Activated T-helper 1 cell treated with anti-CD3 and anti-CD28 coated beads, Interleukin-2, amount 50 U/mL, for 16 hours (primary cell): ENCODE results near the gene ROBO1.
"Not testable (repeated sequence)": the region's sequence is repeated elsewhere in the genome, so short reads cannot be mapped to it uniquely, and the experiment has no call there.

Source experiments
- DNase-seq, 2 donors: peaks; one replicate each; pipeline ENCODE4 v3.0.0-alpha.2; 2020; ENCODE audit warnings: low read depth in 1 of 2, low spot score in 1 of 2

ROBO1 gene

DNA sequence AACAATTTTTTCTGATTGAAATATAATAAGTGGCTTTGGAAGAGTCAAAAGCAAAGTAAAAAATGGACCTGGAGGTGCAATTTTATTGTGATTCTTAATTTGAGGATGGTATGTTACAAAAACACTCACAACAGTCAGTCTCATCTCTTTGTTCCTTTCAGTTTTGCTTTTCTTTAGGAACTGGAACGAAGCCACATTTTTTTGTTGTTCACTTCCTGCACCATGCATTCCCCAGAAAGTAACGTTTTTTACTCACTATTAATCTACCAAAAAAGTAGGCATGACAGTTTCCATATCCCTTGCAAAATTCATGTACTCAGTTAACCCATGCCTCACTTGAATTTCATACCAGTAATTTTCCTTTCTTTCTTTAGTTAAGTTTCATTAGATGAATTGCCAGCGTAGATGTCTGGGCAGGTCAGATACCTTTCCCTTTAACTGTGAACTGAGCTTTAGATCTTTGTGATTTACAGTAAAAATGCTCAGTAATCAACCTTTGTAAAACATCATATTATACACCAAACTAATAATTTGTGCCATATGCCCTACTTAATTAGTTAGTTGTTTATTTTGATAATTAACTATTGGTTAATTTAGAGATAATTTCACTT is 384.3 kb downstream of the ROBO1 start:
- no peak for DNase-seq

- DNase-seq: no peak
Measured at GRCh38 chr3:79380581-79380980, 387.2 kb downstream of the ROBO1 start.

DNA sequence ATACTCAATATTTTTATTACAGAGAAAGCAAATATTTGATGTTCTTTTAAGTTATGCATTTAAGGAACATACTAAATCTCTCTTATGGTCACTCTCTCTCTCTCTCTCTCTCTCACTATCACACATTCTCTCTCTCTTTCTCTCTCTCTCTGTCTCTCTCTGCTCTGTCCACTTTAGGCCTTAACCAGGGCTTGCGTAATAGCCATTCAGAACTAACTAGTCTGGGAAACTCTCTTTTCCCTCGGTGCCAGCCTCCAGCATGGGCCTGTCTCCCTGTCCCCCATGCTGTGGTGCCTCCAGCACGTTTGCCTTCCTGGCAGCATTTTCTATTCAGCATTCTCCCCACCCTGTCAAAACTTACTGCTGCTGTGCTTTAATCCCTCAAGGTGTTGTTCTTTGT is 389.7 kb downstream of the ROBO1 start:
- DNase-seq: no peak

- no peak for DNase-seq
Measured at GRCh38 chr3:79369306-79369705, 398.5 kb downstream of the ROBO1 start.

DNA sequence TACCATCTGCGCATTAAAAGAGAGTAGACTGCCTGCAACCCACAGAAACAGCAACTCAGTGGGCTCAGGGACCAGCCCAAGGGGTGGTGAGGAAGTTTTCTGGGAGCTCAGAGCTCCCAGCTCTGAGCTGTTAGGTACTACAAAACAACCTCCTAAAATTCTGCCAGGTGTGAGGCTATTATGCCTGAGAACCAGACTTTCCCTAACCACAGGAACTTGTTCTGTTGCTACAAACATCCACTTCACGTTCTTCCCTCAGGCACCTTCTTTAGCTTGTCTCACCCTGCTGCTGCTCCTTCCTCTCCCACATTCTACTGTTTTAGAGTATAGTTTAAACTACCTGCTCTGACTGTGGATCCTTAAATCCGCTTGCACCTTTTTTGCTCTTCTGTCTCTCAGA is 399.4 kb downstream of the ROBO1 start:
- no peak for DNase-seq

DNA sequence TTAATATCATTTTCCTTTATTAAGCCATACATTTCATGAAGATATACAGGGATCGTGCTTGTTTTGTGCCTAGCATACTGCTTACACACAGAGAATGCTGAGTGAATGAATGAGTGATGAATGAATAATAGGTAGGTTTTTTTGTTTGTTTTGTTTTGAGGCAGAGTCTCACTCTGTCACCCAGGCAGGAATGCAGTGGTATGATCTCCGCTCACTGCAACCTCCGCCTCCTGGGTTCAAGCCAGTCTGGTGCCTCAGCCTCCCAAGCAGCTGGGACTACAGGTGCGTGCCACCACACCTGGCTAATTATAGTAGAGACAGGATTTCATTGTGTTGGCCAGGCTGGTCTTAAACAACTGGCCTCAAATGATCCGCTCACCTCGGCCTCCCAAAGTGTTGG is 400.0 kb downstream of the ROBO1 start:
- no peak for DNase-seq

GRCh38 chr3:79367066-79367465 is 400.7 kb downstream of the ROBO1 start:
- no peak for DNase-seq

- DNase-seq: no peak
Measured at GRCh38 chr3:79366414-79366813, 401.4 kb downstream of the ROBO1 start.

DNA sequence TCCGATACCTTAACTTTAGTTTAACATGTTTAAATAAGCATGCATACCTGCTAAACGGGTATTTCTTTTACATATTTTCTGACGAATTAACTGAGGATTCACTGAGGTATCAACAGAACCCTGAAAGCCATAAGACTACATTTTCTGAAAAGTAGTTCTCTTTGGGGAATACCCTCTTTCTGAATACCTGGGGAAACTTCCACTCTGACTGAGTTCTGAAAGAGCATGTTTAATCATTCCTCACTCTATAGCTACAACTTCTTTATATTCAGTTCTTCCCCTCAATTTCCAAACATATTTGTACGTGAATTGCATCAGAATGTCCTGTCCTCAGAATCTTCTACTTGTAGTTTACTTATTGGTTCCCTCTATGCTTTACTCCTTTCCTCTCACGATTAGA is 403.0 kb downstream of the ROBO1 start:
- no peak for DNase-seq

DNA sequence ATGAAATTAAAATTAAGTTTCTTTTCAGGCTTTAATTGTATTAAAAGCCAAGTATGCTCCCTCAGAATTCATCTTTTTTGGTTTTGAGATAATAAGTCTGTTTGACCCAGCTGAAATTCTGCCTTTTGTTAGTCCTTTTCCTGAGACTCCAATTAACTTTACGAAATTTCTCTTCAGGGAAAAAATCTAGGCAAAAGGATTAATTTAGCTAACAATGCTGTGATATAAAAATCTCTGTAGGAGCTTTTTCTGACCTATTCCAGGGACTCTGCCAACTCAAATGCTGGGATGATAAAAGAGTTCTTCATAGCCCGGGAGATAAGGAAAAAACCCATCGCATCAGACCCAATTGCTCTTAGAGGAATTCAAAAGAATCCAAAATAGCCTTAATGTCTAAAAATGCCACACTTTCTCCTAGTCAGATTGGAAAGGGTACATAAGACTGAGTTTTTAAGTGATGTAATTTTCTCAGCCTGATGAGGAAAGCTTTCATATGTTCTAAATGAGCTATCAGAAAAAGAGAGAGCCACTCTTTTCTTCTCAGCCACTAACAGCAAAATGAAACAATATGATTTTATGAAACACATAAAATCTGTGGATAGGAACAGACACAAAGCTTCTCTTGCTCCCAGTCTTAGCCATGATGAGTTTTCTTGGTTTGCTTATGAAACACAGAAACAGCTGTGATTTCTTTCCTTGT is 405.1 kb downstream of the ROBO1 start:
- DNase-seq: no peak

GRCh38 chr3:79361748-79362378 is 405.9 kb downstream of the ROBO1 start:
- DNase-seq: no peak

DNA sequence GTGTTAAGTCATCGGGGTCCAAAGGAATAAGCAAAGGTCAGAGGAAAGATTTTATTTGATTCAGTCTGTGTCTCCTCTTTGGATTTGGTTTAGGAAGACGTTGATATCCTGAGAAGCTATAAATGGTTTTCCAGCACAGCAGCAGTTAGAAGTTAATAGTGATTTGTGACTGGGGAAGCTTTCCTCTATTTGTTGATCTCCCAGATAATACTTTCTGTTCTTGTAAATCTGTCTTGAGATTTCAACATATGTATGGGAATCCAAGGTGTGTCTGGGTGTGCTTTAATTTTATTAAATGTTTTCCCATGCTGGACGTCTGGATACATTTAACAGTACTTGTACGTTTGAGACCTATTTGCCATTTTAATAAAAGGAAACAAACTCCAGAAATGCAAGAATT is 409.5 kb downstream of the ROBO1 start:
- no peak for DNase-seq

GRCh38 chr3:79354179-79354688 is 413.6 kb downstream of the ROBO1 start:
- DNase-seq: no peak

DNA sequence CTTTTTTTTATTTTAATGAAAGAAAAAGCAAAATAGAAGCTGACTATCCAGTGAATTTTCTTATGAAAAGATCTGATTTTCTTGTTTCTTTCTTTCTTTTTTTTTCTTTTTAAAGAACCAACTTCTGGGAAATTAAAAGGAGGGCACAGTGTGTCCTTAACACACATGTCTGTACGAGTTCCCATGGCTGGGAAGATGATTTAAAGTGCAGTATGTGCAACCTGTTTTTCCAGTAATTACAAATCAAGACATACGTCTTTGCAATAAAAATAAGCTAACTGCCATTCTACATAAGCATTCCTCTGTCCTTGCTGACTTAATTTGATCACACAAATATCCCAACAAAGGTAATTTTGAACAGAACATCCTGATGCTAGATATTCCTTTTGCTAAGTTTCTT is 416.1 kb downstream of the ROBO1 start:
- DNase-seq: no peak

DNA sequence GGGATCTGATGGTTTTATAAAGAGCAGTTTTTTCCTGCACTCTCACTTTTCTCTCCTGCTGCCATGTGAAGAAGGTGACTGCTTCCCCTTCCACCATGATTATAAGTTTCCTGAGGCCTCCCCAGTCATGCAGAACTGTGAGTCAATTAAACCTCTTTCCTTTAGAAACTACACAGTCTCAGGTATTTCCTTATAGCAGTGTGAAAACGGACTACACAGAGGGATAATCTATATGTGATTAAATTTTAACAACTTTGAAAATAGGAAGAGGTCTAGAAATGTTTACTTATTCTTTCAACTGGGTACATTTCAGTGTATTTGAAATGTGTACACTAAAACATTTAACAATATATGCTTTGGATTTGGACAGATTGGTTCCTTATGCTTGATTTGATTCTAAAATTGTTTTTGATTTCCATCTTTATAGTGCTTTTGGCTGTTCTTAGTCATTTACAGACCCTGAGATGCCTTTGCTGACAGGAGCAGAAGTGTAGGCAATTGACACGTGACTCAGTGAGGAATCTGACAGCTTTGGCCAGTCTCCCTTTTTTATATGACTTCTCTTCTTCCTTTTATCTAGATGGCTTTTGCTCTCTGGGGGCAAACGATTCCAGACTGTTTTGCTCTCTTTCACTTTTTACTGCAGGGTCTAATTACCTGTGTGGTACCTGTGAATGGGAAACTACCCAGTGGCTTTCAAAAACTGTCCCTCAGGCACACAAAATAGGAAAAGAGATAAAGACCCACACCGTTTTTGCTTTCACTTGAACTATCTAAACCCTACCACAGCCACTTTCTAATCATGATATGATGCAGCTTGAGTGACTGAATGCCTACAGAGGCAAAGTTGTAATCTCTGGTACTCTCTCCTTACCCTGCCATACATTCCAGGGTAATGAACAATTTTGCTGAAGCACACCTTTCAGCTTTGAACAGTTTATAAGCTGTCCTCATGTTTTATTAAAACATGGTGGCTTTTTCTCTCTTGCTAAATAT is 422.6 kb downstream of the ROBO1 start:
- no peak for DNase-seq

- no peak for DNase-seq
Measured at GRCh38 chr3:79341961-79342360, 425.8 kb downstream of the ROBO1 start.

DNA sequence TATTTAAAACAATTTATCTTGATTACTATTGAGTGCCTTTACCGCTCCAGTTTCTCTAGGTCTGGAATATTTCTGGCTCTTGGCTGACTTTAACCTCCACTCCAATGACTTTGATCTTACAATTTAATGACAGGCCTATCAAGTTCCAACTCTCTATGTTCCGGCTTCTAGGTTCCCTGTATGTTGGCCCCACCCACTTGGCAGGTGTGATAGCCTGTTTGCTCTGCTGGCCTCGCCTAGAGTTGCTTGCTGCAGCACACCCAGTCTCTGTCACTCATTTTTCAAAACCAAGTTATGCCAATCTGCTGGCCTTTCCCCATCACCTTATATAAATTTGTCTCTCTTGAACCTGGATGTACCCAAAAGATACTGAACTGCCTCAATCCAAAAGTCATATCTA is 428.0 kb downstream of the ROBO1 start:
- DNase-seq: no peak

DNA sequence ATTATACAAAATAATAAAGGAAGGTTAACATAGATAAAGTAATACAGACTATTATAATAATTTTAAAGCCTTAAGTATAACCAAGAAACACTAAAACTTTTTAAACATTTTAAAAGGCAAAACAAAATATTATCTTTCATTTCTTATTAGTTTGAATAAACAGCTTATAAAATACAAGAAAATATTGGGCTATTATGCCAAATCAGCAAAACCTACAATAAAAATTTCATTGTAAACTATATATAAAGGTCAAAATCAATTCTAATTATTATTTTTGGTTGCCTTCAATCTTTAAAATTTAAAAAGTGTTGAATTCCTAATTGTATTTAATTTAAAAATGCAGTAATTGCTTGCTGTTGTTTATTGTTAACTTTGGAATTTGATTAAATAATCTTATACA is 430.0 kb downstream of the ROBO1 start:
- no peak for DNase-seq

DNA sequence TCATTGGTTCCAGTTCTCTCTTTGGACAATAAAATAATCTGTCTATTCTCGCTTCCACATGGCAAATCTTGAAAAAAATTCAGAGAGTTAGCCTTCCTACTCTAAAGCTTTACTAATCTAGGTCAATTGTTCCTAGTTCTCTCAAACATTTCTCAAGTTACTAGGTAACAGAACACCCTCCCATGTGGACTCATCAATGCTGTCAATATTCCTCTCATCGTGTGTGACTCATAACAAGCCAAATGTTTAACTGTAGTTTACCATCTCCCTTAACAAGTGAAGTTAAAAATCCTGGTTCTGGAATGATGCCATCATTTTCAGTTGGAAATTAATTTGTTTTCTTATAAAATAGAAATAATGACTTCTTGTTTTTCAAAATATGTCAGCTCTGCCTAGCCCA is 438.6 kb downstream of the ROBO1 start:
- DNase-seq: no peak

- no peak for DNase-seq
Measured at GRCh38 chr3:79326642-79327041, 441.2 kb downstream of the ROBO1 start.

GRCh38 chr3:79325833-79326383 is 441.9 kb downstream of the ROBO1 start:
- not testable (repeated sequence) for DNase-seq
